ENCODE results near the gene INPP1. TPM values are rescaled to one million over a fixed set of nuclear protein-coding genes. Genes with fewer than 3 reads are reported as not detected.

INPP1 gene
- total RNA-seq, 6 experiments from 2014 or later = 13.9 to 22.0 (median 14.7) TPM

GRCh38 chr2:190352668-190353536 lies 9.5 kb downstream of the INPP1 start:
- no peaks in the 10 kb centered on the region for H3K27me3 ChIP-seq
- peak; percentile 91 to 98 (median 94) for ATAC-seq
- intact Hi-C loops (cut with DNase I) = no loop called here

GRCh38 chr2:190353537-190353899 lies 10.1 kb downstream of the INPP1 start:
- Histone ChIP-seq H3K36me3 (no peaks in the 10 kb centered on the region), H3K27me3 (no peaks in the 10 kb centered on the region), H3K4me1 (peaks cover 0 to 50% (median 12%) of the 10 kb centered on the region in 4 donors), H3K27ac (peak overlapping the region in 2 of 3 donors; percentile 91 to 92), H3K9me3 (no peaks in the 10 kb centered on the region), H3K4me3 (no peak overlapping the region)
- no peak for TF ChIP-seq POLR2A (IDR thresholded peaks at IDR 0.05)
- TF ChIP-seq CTCF (IDR thresholded peaks at IDR 0.05) = no peak
- no peak for ATAC-seq
- DNase-seq = no peak
- intact Hi-C loops (cut with DNase I) = no loop called here

More at GRCh38 chr2:190352668-190353536, 9.5 kb downstream of the INPP1 start:
- TF ChIP-seq CTCF (IDR thresholded peaks at IDR 0.05) = no peak
- peak; percentile 72 for TF ChIP-seq POLR2A (IDR thresholded peaks at IDR 0.05)
- Histone ChIP-seq H3K36me3 (no peaks in the 10 kb centered on the region), H3K9me3 (no peaks in the 10 kb centered on the region), H3K27ac (peak overlapping the region in 2 of 3 donors; percentile 91 to 92), H3K4me1 (peaks cover 0 to 45% (median 11%) of the 10 kb centered on the region in 4 donors), H3K4me3 (no peak overlapping the region)
- DNase-seq = peak; percentile 66 to 88 (median 84)
- 26% methylated on average over 7 of the region's 8 CpGs for WGBS (ENCODE audit: insufficient coverage, low coverage, low lambda C conversion rate, missing lambda C conversion rate)

GRCh38 chr2:190354003-190354690 lies 10.8 kb downstream of the INPP1 start:
- WGBS (ENCODE audit: insufficient coverage, low coverage, low lambda C conversion rate, missing lambda C conversion rate) = 50% methylated on average over 5 of the region's 12 CpGs
- H3K4me1 ChIP-seq = peaks cover 0 to 56% (median 15%) of the 10 kb centered on the region in 4 donors
- no peak for ATAC-seq

More at GRCh38 chr2:190354003-190354690, 10.8 kb downstream of the INPP1 start:
- Histone ChIP-seq H3K27me3 (no peaks in the 10 kb centered on the region), H3K4me3 (no peak overlapping the region), H3K9me3 (no peaks in the 10 kb centered on the region), H3K27ac (peak overlapping the region in 2 of 3 donors; percentile 91 to 92), H3K36me3 (no peaks in the 10 kb centered on the region)
- DNase-seq = no peak
- TF ChIP-seq POLR2A (IDR thresholded peaks at IDR 0.05) (no peak), CTCF (IDR thresholded peaks at IDR 0.05) (no peak)
- intact Hi-C loops (cut with DNase I) = no loop called here

All from right lobe of liver (tissue), 6 donors.